SK-N-SH (cell line): ENCODE measurements around the gene TOMT.

Source experiments
- CTCF ChIP-seq: fragments of 200-600 bp; sonication (generic); IDR thresholded peaks from 2 replicates; pipeline ENCODE4 v1.6.1; 2017; ENCODE audit warnings: antibody characterized with exemption, mild to moderate bottlenecking, moderate library complexity
- EP300 ChIP-seq, 2 experiments: IDR thresholded peaks; 2 replicates each; pipeline versions ENCODE4 v1.4.0 to v1.6.1; 2012; ENCODE audit warnings: borderline replicate concordance in 1 of 2, low read depth in 1 of 2, low read length in 1 of 2
- POLR2AphosphoS5 ChIP-seq: IDR thresholded peaks from 2 replicates; pipeline ENCODE4 v1.6.1; 2012; ENCODE audit warnings: low read depth, low read length
- SIN3A ChIP-seq: IDR thresholded peaks from 2 replicates; pipeline ENCODE4 v1.6.1; 2012; ENCODE audit warnings: low read depth, mild to moderate bottlenecking, low read length, moderate library complexity, borderline replicate concordance
- SMC3 ChIP-seq: IDR thresholded peaks from 2 replicates; pipeline ENCODE4 v1.6.1; 2012; ENCODE audit warnings: low read depth, low read length, improper control_type of control experiment
- YY1 ChIP-seq: IDR thresholded peaks from 2 replicates; pipeline ENCODE4 v1.4.0; 2012; ENCODE audit warnings: low read depth, mild to moderate bottlenecking

- TF ChIP-seq CTCF (no peak), EP300 (IDR thresholded peaks at IDR 0.05; ENCODE audit: borderline replicate concordance in 1 of 2, low read depth in 1 of 2, low read length in 1 of 2) (no peak), SIN3A (no peak), SMC3 (no peak), YY1 (no peak), POLR2AphosphoS5 (no peak)
These were observed 22.3 kb upstream of the TOMT start for GRCh38 chr11:72083414-72083813.
